Vagina (tissue), 2 donors: ENCODE data around the gene ZDHHC1. TPM values are rescaled to one million over a fixed set of nuclear protein-coding genes. Genes with fewer than 3 reads are reported as not detected.

Source experiments
- DNase-seq, 2 donors: peaks; one replicate each; pipeline ENCODE4 v3.0.0-alpha.2; 2017; ENCODE audit errors: extremely low spot score in 2 of 2
- H3K27ac ChIP-seq: fragments of 200-600 bp; sonication (generic); one replicate; pipeline ENCODE4 v1.5.1; 2019
- H3K27me3 ChIP-seq: fragments of 200-600 bp; sonication (generic); one replicate; pipeline ENCODE4 v1.5.1; 2019
- H3K36me3 ChIP-seq, 2 donors: fragments of 200-600 bp; sonication (generic); one replicate each; pipeline ENCODE4 v1.5.1; 2017 to 2019
- H3K4me1 ChIP-seq: fragments of 200-600 bp; sonication (generic); one replicate; pipeline ENCODE4 v1.5.1; 2019
- H3K4me3 ChIP-seq, 2 donors: fragments of 200-600 bp; sonication (generic); 1 replicate in 1 of 2; 2 replicates in 1 of 2; pipeline ENCODE4 v1.5.1; 2016 to 2019
- H3K9me3 ChIP-seq: fragments of 200-600 bp; sonication (generic); one replicate; pipeline ENCODE4 v1.5.1; 2019
- POLR2A ChIP-seq, 2 donors: fragments of 450-650 bp; IDR thresholded peaks; one replicate each; pipeline ENCODE4 v1.6.1; 2017; ENCODE audit warnings: antibody characterized with exemption in 2 of 2, mild to moderate bottlenecking in 2 of 2, moderate library complexity in 2 of 2
- POLR2AphosphoS5 ChIP-seq, 2 donors: sonication (generic); formaldehyde crosslinking; IDR thresholded peaks; one replicate each; pipeline ENCODE4 v1.9.0; 2017; ENCODE audit warnings: antibody characterized with exemption in 2 of 2, mild to moderate bottlenecking in 2 of 2, low read depth in 1 of 2; ENCODE audit not compliant: insufficient read depth in 1 of 2
- intact Hi-C: fragments of 100-400 bp; cut with DNase I; formaldehyde crosslinking; loops from one replicate; pipeline ENCODE4 v1.15.1; 2023
- total RNA-seq: library from RNA; depleted of rRNA; stranded (reverse); fragments of >200 nt; gene quantifications from one replicate; pipeline ENCODE4 v1.2.3, GENCODE V29; 2016
- TF ChIP-seq, protein P1 (sequence below), 3 experiments: fragments of 450-650 bp in 2 of 3; fragments of 200-600 bp in 1 of 3; sonication (generic) in 1 of 3; IDR thresholded peaks; one replicate each; pipeline ENCODE4 v1.5.1; 2017 to 2019; ENCODE audit warnings: antibody characterized with exemption in 3 of 3, mild to moderate bottlenecking in 2 of 3, moderate library complexity in 2 of 3

ZDHHC1 gene
- total RNA-seq, 1 donor from 2014 or later = 22.3 TPM

DNA sequence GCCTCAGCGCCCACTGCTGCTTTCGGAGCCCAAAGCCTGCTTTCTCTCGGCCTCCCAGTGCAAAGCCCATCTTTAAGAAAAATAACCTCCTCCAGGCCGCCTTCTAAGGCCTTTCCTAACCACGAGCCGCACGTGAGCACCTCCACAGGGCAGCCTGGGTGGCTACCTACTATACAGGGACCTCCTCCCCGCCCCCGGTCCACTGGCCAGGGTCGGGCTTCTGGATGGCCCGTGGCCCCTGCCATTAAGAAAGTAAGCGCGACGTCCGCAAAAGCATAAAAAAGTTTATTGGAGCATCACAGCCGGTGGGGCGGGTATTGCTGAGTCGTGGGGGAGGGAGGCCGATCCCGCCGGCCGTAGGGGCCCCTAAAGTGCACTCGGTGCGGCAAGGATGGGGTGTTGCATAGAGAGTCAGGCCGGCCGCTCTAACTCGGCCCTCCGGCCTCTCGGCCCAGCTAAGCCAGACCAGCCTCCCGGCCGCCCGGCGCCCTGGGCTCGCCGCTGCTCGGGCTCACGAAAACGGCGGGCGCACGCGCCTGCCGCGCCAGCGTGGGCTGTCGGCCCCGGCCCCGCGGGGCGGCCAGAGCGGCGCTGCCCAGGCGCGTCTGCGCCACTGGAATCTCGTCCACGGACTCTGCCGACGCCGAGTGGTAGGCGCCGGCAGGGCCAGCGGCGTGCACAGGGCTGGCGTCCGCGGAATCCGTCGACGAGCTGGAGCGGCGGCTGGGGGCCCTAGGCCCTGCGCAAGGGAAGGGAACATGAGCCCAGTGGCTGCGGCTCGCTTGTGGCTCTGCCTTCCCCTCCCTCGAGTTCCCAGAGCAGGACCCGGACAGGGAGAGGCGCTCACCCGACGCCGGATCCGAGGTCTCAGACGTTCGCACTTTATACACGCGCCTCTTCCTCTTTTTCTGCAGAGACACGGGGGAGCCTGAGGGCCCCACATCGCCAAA, 21.8 kb downstream of the ZDHHC1 start:
- no peaks in the 10 kb centered on the region for H3K27me3 ChIP-seq
- H3K9me3 ChIP-seq = no peaks in the 10 kb centered on the region
- TF ChIP-seq POLR2A (IDR thresholded peaks at IDR 0.05) = no peak
- TF ChIP-seq POLR2AphosphoS5 (IDR thresholded peaks at IDR 0.05; ENCODE audit: insufficient read depth in 1 of 2, low read depth in 1 of 2) = no peak
- TF ChIP-seq, protein P1, sequence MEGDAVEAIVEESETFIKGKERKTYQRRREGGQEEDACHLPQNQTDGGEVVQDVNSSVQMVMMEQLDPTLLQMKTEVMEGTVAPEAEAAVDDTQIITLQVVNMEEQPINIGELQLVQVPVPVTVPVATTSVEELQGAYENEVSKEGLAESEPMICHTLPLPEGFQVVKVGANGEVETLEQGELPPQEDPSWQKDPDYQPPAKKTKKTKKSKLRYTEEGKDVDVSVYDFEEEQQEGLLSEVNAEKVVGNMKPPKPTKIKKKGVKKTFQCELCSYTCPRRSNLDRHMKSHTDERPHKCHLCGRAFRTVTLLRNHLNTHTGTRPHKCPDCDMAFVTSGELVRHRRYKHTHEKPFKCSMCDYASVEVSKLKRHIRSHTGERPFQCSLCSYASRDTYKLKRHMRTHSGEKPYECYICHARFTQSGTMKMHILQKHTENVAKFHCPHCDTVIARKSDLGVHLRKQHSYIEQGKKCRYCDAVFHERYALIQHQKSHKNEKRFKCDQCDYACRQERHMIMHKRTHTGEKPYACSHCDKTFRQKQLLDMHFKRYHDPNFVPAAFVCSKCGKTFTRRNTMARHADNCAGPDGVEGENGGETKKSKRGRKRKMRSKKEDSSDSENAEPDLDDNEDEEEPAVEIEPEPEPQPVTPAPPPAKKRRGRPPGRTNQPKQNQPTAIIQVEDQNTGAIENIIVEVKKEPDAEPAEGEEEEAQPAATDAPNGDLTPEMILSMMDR (IDR thresholded peaks at IDR 0.05) = no peak
- H3K36me3 ChIP-seq = no peaks in the 10 kb centered on the region
- H3K4me1 ChIP-seq = peaks cover 84% of the 10 kb centered on the region
- H3K27ac ChIP-seq = peak overlapping the region; percentile 65
- H3K4me3 ChIP-seq = peak overlapping the region; percentile 43 to 62
- intact Hi-C loops = no loop called here
- no peak for DNase-seq

DNA sequence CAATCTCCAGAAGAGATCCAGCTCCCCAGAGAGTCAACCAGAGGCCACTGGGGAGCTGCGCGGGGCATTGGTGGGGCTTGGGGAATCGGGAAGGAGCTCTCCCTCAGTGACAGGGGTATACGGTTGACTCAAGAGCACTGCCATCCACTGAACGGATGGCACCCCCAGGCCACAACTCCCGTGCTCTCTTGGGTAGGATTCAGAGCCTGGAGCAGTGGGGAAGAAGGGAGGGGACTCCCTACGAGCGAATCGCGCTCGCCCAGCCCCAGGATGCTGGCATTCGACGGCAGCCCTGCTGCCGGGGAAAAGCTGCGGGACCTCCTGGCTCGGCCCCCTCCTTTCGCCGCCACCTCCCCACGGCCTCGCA, 22.5 kb downstream of the ZDHHC1 start:
- Histone ChIP-seq H3K27me3 (no peaks in the 10 kb centered on the region), H3K4me3 (peak overlapping the region; percentile 43 to 62), H3K9me3 (no peaks in the 10 kb centered on the region), H3K27ac (peak overlapping the region; percentile 65), H3K4me1 (peaks cover 78% of the 10 kb centered on the region), H3K36me3 (no peaks in the 10 kb centered on the region)
- DNase-seq = no peak
- TF ChIP-seq POLR2AphosphoS5 (IDR thresholded peaks at IDR 0.05; ENCODE audit: insufficient read depth in 1 of 2, low read depth in 1 of 2) (peak in 1 of 2 donors; percentile 4), POLR2A (IDR thresholded peaks at IDR 0.05) (no peak)
- TF ChIP-seq, protein P1 (IDR thresholded peaks at IDR 0.05) = no peak
- intact Hi-C loops = no loop called here

DNA sequence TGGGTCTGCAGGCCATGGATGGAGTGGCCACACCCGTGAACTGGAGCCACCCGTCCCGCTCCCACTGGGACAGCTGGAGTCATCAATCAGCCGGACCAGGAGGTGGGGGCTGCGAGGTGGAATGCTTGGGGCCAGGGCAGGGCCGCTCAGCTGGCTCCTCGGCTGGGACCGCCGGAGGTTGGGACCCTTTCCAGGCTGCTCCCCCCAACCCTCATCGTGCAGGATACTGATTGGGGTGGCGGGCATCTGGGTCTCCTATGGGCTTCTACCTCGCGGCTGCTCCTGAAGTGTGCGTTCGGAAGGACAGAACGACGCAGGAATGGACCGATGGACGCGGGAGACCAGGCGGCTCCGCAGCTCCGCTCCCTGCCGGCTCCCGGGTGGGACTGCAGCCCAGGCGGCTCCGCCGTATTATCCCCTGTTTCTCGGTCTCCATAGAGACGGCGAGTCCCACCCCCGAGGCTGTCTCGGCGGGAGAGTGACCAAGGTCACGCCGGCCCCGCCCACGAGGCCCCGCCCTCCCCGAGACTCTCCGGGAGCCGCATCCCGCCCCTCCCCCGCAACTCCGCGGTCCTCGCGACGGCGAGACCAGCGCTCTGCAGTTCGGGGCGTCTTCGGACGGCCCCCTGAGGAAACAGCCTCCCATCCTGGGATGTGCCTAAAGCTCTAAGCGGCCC, 23.0 kb downstream of the ZDHHC1 start, which contains the start of gene TPPP3:
Gene TPPP3, minus strand, starts transcription at position 388 of the 677 bp plus-strand sequence. CDS start 2,387 bp downstream, outside the sequence.
- no peaks in the 10 kb centered on the region for H3K36me3 ChIP-seq
- no peaks in the 10 kb centered on the region for H3K9me3 ChIP-seq
- intact Hi-C loops = no loop called here
- TF ChIP-seq POLR2A (IDR thresholded peaks at IDR 0.05) = no peak
- peak in 1 of 2 donors; percentile 84 for TF ChIP-seq POLR2AphosphoS5 (IDR thresholded peaks at IDR 0.05; ENCODE audit: insufficient read depth in 1 of 2, low read depth in 1 of 2)
- TF ChIP-seq, protein P1 (IDR thresholded peaks at IDR 0.05) = peak in 1 of 3 experiments; percentile 12
- H3K27ac ChIP-seq = peak within 1 kb of the TSS; percentile 65
- no peaks in the 10 kb centered on the region for H3K27me3 ChIP-seq
- DNase-seq = peak in 1 of 2 donors; percentile 91
- H3K4me1 ChIP-seq = peaks cover 73% of the 10 kb centered on the region
- H3K4me3 ChIP-seq = peak within 1 kb of the TSS; percentile 43 to 62

DNA sequence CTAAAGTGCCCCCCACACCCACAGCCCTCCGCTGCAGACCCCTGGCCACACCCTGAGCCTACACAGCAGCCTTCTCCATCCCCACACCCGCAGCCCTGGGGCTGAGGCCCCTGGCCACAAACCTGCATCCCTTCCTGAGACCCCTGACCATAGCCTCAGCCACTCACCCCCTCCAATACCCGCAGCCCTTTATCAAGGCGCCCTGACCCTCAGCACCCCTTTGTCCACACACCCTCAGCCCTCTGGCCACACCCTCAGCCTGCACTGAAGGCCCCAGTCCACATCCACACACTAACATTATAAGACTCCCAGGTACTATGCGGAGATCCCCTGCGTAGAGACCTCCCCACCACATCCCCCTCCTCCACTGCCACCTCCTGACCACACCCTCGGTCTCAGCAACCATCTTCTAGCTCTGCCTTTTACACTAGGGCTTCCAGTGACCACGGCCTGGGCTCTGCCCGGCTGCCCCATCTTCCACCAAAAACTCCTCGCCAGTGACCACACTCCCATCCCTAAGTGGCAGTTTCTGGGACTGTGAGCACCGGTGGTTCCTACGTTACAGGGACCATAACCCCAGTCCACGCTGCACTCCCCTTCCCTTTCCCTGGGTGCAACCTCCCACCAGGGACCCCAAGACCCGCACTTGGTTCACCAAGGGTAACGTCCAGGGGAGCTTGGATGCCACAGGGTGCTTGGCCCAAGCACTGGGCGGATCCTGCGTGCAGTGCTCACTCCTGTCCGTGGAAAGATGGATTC, 23.8 kb downstream of the ZDHHC1 start:
- Histone ChIP-seq H3K4me3 (peak overlapping the region; percentile 43 to 62), H3K27ac (peak overlapping the region; percentile 65), H3K9me3 (no peaks in the 10 kb centered on the region), H3K4me1 (peaks cover 65% of the 10 kb centered on the region), H3K36me3 (no peaks in the 10 kb centered on the region), H3K27me3 (no peaks in the 10 kb centered on the region)
- DNase-seq = no peak
- TF ChIP-seq, protein P1 (IDR thresholded peaks at IDR 0.05) = no peak
- TF ChIP-seq POLR2A (IDR thresholded peaks at IDR 0.05) = no peak
- no peak for TF ChIP-seq POLR2AphosphoS5 (IDR thresholded peaks at IDR 0.05; ENCODE audit: insufficient read depth in 1 of 2, low read depth in 1 of 2)
- intact Hi-C loops = no loop called here
